Adrenal gland (tissue), 5 donors: ENCODE data around the gene CHKA.

Source experiments
- CTCF ChIP-seq, 6 experiments: fragments of 450-650 bp in 4 of 6; fragments of 200-600 bp in 2 of 6; sonication (generic) in 1 of 6; IDR thresholded peaks; 1 replicate in 5 of 6; 2 replicates in 1 of 6; pipeline versions ENCODE4 v1.5.1 to v1.8.0; 2016 to 2021; ENCODE audit warnings: antibody characterized with exemption in 6 of 6, mild to moderate bottlenecking in 2 of 6, moderate library complexity in 1 of 6
- POLR2A ChIP-seq, 2 donors: fragments of 450-650 bp; IDR thresholded peaks; one replicate each; pipeline ENCODE4 v1.6.1; 2017; ENCODE audit warnings: antibody characterized with exemption in 2 of 2, mild to moderate bottlenecking in 2 of 2, moderate library complexity in 1 of 2
- donor health status: DM: no; HTN: no; CAD: no.

GRCh38 chr11:68165601-68166000 lies 44.4 kb upstream of the CHKA start:
- TF ChIP-seq CTCF (IDR thresholded peaks at IDR 0.05) (no peak), POLR2A (IDR thresholded peaks at IDR 0.05) (no peak)
